Suprapubic skin (tissue), 3 donors: ENCODE results near the gene ZCCHC8.
"Not testable (repeated sequence)": the region's sequence is repeated elsewhere in the genome, so short reads cannot be mapped to it uniquely, and the experiment has no call there.

ENCODE experiments used
- CTCF ChIP-seq, 2 donors: fragments of 200-600 bp in 1 of 2; fragments of 450-650 bp in 1 of 2; sonication (generic) in 1 of 2; IDR thresholded peaks; one replicate each; pipeline ENCODE4 v1.5.1; 2016 to 2019; ENCODE audit warnings: antibody characterized with exemption in 2 of 2, mild to moderate bottlenecking in 1 of 2, moderate library complexity in 1 of 2
- POLR2A ChIP-seq, 2 donors: fragments of 450-650 bp; IDR thresholded peaks; one replicate each; pipeline ENCODE4 v1.6.1; 2017; ENCODE audit warnings: antibody characterized with exemption in 2 of 2, mild to moderate bottlenecking in 2 of 2, moderate library complexity in 2 of 2

DNA sequence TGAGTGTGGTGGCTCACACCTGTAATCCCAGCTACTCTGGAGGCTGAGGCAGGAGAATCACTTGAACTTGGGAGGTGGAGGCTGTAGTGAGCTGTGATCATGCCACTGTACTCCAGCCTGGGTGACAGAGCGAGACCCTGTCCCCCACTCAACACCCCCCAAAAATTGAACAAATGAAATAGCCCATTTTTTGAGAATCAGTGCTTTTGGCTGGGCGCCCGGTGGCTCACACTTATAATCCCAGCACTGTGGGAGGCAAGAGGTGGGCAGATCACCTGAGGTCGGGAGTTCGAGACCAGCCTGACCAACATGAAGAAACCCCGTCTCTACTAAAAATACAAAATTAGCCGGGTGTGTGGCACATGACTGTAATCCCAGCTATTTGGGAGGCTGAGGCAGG, 30.2 kb downstream of the ZCCHC8 start:
- not testable (repeated sequence) for TF ChIP-seq CTCF, POLR2A (IDR thresholded peaks at IDR 0.05)
